ENCODE measurements around the gene ZNF117. TPM values are rescaled to one million over a fixed set of nuclear protein-coding genes. Genes with fewer than 3 reads are reported as not detected.
A peak's percentile ranks its signal among the peaks of the same experiment; 100 is the strongest.

ZNF117 gene
- total and polyA plus RNA-seq, 2 of the 4 experiments (the other 2 are of a cell fraction) = 2.9 to 4.0 TPM

GRCh38 chr7:64959072-64959747 is 31.6 kb downstream of the ZNF117 start:
- no peaks in the 10 kb centered on the region; the same call in 1 of the 2 replicates for H3K9me3 ChIP-seq (ENCODE audit: control insufficient read depth, insufficient read depth, low read length)
- H4K20me1 ChIP-seq (ENCODE audit: insufficient read depth, low read length) = no peaks in the 10 kb centered on the region
- H3K9me1 ChIP-seq (ENCODE audit: insufficient read depth, low read length) = no peaks in the 10 kb centered on the region
- H3K18ac ChIP-seq (ENCODE audit: low read depth, low read length) = no peak overlapping the region
- H3K9ac ChIP-seq (ENCODE audit: low read depth, low read length) = no peak overlapping the region
- no peaks in the 10 kb centered on the region for H3K4me1 ChIP-seq (ENCODE audit: control insufficient read depth, insufficient read depth, low read length)
- no peak overlapping the region for H2BK5ac ChIP-seq (ENCODE audit: low read depth, low read length, poor library complexity, severe bottlenecking)
- ATAC-seq (ENCODE audit: low read depth) (no peak), DNase-seq (no peak)
- no peak overlapping the region for H4K5ac ChIP-seq (ENCODE audit: low read depth, low read length)
- ChIA-PET POLR2A (ENCODE audit: unreplicated experiment) (no interaction called here), CTCF (interaction anchor here (1.1 kb wide), 1 partner anchor 12 kb away, joined by 3 read pairs; no protein-coding TSS in a partner anchor)
- no peak overlapping the region for H4K91ac ChIP-seq (ENCODE audit: insufficient read depth, low read depth, low read length)
- no peaks in the 10 kb centered on the region for H3K27me3 ChIP-seq (ENCODE audit: control insufficient read depth, insufficient read depth, low read length)
- H3K14ac ChIP-seq (replicated peaks; ENCODE audit: low read depth, low read length) = no peak overlapping the region
- H2AK9ac ChIP-seq (replicated peaks; ENCODE audit: low read depth, low read length, poor library complexity) = no peak overlapping the region
- no peak for TF ChIP-seq RFX5 (IDR thresholded peaks at IDR 0.05; ENCODE audit: low read depth, low read length)
- no peak for TF ChIP-seq POLR2A (IDR thresholded peaks at IDR 0.05; ENCODE audit: low read depth, low read length)
- no peak for TF ChIP-seq CEBPB (IDR thresholded peaks at IDR 0.05; ENCODE audit: low read depth, low read length)
- TF ChIP-seq ELK1 (IDR thresholded peaks at IDR 0.05; ENCODE audit: borderline replicate concordance, low read depth, low read length) = no peak
- TF ChIP-seq RCOR1 (IDR thresholded peaks at IDR 0.05; ENCODE audit: insufficient replicate concordance, low read length) = no peak
- TF ChIP-seq NFE2L2 (IDR thresholded peaks at IDR 0.05; ENCODE audit: low read depth, low read length) = no peak
- TF ChIP-seq MAZ (IDR thresholded peaks at IDR 0.05; ENCODE audit: borderline replicate concordance, low read depth, low read length) = no peak
- no peak for TF ChIP-seq SMC3 (IDR thresholded peaks at IDR 0.05; ENCODE audit: low read depth, low read length)
- TF ChIP-seq MAFK (IDR thresholded peaks at IDR 0.05; ENCODE audit: low read depth, low read length) = no peak
- no peak for TF ChIP-seq RAD21 (IDR thresholded peaks at IDR 0.05; ENCODE audit: low read length)
- H3K36me3 ChIP-seq (ENCODE audit: control insufficient read depth, insufficient read depth, low read length) = no peaks in the 10 kb centered on the region
- H3K4me2 ChIP-seq (ENCODE audit: low read depth, low read length) = no peak overlapping the region
- no peak overlapping the region for H3K27ac ChIP-seq (ENCODE audit: insufficient read depth, low read length)
- H2BK20ac ChIP-seq (ENCODE audit: low read depth, low read length) = no peak overlapping the region
- no peak overlapping the region for H3K4me3 ChIP-seq (ENCODE audit: insufficient read depth, low read depth, low read length)
- in situ Hi-C loops (cut with MboI; ENCODE audit: low sequenced_read_pairs) (no loop called here), dilution Hi-C loops (cut with HindIII; ENCODE audit: low sequenced_read_pairs, unreplicated experiment) (no loop called here), intact Hi-C loops (cut with micrococcal nuclease) (no loop called here)
- no peak overlapping the region for H3K56ac ChIP-seq (ENCODE audit: extremely low read depth, insufficient read depth, low read length)
- H2AK5ac ChIP-seq (ENCODE audit: low read depth, low read length) = no peak overlapping the region
- WGBS, 2 experiments (ENCODE audit: extremely low coverage in 2 of 2, insufficient read length in 1 of 2) = no CpG with 5 or more reads among the region's 3 CpGs
- H2BK15ac ChIP-seq (ENCODE audit: low read depth, low read length) = no peak overlapping the region
- H2BK120ac ChIP-seq (ENCODE audit: low read depth, low read length) = no peak overlapping the region
- no peaks in the 10 kb centered on the region for H3K79me1 ChIP-seq (ENCODE audit: low read depth in 1 of 2, low read length in 2 of 2)
- H2AFZ ChIP-seq (replicated peaks; ENCODE audit: low read length, poor library complexity) = peak overlapping the region; percentile 32
- BruUV-seq (replicated peaks) = no TSS peak
- no peak overlapping the region for H3K4ac ChIP-seq (ENCODE audit: low read depth, low read length)
- no peak overlapping the region for H3K23ac ChIP-seq (ENCODE audit: low read depth, low read length)
- no peak overlapping the region for H4K8ac ChIP-seq (ENCODE audit: low read depth in 2 of 2, low read length in 2 of 2)

All from IMR-90 (cell line).